HG02852 (cell line): Measurements from ENCODE around the gene CAPN2.
A peak's percentile ranks its signal among the peaks of the same experiment; 100 is the strongest.
"Not testable (repeated sequence)": the region's sequence is repeated elsewhere in the genome, so short reads cannot be mapped to it uniquely, and the experiment has no call there.

Experiments
- ATAC-seq: cut with Tn5 transposase; IDR thresholded peaks from one replicate; pipeline ENCODE4 v1.9.1; 2021; ENCODE audit warnings: mild to moderate bottlenecking, moderate library complexity; ENCODE audit not compliant: unreplicated experiment

CAPN2 gene

DNA sequence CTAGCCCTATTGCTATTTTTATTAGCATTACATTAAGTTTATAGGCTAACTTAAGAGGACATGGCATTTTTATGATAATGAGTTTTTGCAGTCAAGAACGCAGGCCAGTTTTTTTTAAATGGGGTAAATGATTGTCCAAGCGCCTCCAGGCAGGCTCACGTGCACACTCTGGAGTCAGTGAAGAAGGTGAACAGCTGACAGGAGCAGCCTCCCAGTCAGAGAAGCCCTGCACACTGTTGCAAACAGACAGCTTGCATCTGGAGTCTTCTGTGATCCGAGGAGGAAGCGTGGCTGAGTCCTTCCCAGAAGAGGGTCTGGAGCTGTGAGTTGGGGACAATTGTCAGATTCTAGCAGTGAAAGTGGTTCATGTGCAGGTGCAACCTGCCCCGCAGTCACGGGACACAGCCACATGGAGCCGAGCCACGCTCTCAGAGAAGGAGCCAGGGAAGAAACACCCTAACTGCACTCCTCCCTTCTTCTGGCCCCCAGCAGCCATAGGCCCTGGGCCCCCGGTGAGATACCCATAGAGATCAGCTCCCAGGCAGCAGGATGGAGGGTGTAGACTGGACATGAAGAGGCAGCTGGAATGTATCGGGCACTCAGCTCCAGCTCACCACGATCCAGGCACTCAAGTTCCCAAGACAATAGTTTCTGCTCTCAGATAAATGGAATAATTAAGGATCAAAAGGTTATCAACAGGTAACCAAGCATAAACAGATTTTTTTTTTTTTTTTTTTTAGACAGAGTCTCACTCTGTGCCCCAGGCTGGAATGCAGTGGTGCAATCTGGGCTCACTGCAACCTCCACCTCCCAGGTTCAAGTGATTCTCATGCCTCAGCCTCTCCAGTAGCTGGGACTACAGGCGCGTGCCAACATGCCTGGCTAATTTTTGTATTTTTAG is 26.4 kb downstream of the CAPN2 start:
- ATAC-seq: no peak

DNA sequence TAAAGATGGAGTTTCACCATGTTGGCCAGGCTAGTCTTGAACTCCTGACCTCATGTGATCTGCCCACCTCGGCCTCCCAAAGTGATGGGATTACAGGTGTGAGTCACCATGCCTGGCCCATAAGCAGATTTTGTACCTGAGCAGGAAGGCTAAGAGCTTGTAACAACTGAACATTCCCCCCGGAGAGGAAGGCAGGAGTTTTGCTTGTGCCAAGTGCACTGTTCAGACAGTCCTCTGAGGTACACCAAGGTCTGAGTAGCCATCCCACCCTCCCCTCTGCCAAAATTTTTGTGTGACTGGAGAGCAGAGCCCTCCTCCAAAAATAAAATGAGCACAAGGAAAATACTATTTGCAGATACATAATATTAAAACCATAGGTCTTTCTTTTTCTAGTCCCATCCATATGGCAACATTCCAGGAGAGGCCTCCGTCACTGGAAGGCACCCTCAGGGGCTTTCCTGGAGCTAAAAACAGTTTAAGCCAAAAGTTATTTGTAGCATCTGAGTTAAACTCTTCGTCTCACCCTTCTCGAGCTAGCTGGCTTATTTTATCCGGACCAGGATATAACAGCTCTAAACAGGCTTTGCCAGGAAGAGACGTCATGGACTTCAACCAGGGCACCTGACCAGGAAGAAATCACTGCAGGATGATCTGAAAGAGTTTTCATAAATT is 27.2 kb downstream of the CAPN2 start:
- ATAC-seq: no peak

DNA sequence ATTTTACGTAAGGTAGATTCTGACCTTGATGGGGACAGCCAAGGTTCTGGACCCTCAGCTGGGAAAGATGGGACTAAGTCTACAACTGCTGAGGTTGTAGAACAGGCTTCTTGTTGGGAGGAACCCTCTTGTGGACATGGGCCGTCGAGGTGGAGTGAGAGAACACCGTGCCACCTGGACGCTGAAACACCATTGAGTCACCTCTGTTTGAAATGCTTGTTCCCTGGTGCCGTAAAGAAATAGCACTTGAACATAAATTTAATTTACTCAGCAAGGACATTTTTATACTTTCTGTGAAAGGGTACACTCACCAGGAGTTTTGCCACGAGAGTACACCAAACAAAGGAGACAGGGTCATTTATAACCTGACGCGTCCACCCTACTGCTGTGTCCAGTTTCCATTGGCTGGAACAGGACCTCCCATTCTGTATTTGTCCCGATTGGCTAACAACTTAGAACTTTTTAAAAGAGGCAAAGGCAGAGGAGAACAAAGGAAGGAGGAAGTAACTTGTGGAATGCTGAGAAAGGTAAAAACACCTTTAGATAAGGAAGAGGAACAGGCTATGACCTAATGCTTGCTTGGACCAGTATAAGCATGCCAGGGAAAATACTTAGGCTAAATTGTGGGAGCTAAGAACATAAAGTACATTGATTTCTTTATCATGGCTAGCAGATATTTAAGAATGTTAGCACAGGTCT is 27.8 kb downstream of the CAPN2 start:
- ATAC-seq: not testable (repeated sequence)

DNA sequence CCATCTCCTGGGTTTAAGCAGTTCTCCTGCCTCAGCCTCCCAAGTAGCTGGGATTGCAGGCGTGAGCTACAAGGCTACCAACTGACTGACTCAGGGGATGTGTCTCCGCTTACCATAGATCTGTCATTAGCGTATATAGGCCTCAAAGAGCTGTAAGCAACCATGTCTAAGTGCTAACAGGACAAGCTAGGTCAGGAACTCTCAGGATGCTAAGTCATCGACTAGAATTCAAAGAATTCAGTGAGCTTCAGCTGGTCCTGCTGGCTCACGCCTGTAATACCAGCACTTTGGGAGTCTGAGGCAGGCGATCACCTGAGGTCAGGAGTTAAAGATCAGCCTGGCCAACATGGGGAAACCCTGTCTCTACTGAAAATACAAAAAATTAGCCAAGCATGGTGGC is 29.5 kb downstream of the CAPN2 start:
- no peak for ATAC-seq

DNA sequence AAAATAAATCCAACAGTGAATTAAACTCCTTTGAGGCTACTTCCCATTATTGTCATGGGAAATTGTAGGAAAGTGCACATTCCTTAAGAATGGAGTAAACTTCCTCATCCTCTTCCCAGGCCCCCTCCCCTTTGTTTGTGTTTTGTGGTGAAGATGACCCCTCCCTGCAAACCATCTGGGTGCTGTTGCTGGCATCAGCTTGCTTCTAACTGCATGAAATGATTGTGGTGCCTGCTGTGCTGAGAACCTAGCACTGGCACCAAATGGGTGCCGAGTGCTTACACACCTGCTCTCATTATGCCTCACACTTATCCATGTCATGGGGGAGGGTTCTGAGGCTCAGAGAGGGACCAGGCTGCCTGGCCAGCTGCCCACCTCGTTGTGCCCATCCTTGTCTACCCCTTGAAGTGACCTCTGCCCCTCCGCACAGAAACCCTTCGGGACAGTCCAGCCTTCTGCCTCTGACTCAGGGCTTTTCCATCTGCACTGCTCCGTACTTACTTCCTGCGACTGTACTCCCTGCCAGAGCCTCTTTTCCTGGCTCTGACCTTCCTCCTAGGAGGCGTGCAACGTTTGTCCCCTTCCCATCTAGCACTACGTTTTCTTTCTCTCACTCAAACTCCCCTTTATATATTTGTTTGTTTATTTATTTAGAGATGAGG is 30.6 kb downstream of the CAPN2 start:
- ATAC-seq: no peak

DNA sequence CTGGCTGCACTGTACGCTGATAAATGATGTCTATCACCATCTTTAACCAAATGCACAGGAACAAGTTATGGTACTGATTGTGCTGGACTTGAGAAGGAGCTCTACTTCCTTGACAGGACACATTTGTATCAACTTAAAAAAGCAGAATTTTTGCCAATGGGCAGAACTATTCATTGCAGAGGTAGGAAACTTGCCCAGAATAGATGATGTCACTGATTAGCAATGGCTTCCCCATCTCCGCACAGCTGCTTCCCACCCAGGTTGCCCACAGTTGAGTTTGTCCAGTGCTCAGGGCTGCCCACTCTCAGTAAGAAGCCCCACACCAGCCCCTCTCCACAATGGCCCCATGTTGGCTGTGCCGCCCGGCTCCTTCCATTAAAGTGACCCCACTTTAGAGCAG is 33.4 kb downstream of the CAPN2 start:
- no peak for ATAC-seq

DNA sequence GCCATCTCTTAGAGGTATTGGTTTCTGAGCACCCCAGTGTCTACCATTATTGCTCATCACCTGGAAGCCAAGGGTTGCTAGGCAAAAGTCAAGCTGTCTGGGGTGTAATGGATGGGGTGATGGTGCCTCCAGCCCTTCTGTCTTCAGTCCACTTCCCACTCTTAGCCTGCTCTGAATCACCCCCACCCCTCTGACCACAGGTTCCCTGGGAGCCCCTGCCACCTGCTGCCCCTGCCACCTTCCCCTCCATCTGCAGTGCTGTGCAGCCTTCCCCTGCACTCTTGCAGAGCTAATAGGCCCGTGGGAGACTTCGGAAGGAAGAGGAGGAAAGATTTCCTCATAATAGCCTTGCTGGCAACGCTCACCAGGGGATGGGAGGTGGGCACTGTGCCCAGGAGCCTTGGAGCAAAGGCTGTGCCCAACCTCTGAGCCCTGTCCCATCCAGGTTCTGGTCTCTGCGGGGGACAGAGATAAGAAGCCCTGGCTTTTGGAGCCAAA is 35.5 kb downstream of the CAPN2 start:
- ATAC-seq: peak; percentile 22

DNA sequence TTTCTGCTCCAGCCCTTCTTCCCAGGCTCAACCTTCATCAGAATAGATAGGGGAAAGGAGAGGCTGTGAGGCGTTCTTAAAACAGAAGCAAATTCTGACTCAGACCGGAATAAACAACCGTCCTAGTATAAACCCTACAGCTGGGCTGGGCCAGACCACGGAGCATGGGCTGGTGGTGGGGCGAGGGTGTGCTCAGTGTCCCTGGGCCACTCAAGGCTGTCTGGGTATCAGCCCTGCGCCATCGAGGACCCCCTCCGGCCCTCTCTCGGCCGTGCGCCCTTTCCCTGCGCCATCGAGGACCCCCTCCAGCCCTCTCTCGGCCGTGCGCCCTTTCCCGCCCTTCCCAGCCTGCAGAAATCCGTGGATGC is 36.0 kb downstream of the CAPN2 start:
- peak; percentile 70 for ATAC-seq

DNA sequence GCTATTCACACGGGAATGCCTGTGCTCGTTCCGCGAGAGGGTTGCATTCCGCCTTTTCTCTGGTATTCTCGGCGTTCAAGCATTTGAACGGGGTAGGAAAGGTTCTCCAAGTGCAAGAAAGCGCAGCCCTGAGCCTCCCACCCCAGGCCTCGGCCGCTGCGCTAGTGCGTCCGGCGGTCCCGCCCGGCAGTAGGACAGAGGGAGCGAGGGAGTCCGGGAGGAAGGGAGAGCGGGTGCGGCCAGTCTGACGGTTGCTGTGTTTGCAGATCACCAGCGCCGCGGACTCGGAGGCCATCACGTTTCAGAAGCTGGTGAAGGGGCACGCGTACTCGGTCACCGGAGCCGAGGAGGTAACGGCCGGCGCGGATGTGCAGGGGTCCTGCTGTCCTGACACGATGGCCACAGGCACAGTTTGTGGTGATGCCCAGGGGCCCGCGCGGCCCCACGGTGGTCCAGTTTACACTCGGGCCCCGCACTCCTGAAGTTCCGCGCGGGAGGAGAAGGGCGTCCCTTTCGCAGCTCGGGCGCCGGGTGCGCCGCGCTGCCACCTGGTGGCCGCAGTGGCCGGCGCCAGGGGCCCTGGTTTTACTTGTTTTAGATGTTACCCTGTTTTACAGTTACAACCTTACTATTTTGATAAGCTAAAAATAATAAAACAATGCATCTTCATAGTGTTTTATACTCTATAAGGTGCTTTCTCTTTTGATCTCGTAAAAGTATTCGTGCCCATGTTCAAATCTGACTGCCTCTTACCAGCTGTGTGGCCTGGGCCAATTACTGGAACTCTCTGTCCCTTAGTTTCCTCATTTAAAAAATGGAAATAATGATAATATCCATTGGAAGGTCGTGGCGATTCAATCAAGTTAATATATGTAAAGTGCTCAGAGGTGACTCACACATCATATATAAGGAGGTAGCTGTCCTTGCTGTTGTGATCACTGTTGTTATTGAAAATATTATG is 36.7 kb downstream of the CAPN2 start:
- peak; percentile 65 for ATAC-seq

DNA sequence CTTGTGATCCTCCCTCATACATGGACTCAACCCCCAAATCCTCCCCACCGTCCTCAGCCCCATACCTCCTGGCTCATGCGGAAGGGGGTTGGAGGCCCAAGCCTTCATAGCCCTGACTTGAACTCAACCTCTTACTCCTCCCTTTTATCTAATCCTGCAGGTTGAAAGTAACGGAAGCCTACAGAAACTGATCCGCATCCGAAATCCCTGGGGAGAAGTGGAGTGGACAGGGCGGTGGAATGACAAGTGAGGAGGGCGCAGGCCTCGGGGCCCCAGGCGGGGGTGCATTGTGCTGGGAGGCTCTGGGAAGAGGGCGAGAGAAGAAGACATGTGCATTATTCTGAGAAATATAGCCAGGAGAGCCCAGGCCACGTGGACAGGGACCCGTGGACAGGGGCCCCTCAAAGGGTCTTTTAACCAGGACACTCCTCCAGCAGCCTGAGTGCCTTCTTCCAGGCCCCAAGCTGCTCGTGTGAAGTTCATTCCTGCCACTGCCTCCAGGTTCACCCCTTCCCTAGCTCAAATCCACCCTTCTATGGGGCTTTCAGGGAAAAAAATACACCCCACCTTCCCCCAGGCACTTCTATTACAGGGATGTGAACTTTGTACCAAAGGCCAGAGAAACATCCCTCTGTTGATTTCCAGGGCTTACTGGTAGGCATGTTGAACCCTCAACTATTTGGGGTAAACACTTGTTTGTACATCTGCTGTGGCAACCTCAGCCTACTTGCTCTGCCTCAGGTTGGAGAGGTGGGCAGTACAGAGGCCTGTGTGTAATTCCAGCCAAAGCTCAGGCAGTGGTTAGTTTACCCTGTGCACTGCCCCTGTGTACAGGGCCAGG is 38.6 kb downstream of the CAPN2 start:
- ATAC-seq: no peak

DNA sequence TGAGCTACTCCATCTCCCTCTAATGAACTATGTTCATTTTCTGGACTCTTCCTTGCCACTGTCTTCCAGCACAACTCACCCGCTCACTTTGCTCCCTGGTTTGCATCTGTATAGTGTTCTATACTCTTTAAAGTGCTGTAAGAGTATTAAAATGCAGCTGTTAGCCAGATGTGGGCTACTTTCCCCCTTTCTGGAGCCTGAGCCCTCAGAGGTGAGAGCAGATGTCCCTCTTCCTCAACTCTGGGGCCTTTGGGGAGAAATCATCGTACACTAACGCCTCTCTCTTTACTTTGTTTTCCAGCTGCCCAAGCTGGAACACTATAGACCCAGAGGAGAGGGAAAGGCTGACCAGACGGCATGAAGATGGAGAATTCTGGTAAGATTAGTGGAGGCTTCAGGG is 39.4 kb downstream of the CAPN2 start:
- ATAC-seq: no peak

DNA sequence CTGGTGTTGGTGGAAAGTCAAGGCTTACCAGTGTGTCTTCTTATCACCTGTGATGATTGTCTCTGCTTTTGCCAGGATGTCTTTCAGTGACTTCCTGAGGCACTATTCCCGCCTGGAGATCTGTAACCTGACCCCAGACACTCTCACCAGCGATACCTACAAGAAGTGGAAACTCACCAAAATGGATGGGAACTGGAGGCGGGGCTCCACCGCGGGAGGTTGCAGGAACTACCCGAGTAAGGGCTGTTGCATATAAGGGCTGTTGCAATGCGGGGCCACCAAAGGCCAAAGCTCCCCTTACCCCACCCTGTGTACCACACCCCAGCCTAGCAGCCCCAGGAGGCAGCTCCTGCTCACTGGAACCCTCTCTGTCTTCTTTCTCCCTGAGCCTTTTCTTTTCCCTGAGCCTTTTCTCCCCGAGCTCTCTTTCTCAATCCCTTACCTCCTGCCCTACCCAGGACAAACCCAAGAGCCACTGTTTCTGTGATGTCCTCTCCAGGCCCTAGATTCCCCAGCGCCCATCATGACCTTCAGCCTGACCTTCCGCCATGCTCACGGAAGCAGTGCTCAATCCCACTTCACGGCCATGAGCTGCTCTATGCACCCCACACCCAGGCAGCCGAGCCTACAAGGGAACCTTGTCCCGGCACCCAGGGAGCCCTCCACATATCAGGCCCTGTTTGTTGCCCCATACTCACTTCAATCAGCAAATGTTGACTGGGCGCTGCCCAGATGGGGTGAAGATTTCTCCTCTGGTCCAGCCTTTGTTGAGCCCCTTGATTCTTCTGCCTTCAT is 40.6 kb downstream of the CAPN2 start:
- ATAC-seq: no peak

DNA sequence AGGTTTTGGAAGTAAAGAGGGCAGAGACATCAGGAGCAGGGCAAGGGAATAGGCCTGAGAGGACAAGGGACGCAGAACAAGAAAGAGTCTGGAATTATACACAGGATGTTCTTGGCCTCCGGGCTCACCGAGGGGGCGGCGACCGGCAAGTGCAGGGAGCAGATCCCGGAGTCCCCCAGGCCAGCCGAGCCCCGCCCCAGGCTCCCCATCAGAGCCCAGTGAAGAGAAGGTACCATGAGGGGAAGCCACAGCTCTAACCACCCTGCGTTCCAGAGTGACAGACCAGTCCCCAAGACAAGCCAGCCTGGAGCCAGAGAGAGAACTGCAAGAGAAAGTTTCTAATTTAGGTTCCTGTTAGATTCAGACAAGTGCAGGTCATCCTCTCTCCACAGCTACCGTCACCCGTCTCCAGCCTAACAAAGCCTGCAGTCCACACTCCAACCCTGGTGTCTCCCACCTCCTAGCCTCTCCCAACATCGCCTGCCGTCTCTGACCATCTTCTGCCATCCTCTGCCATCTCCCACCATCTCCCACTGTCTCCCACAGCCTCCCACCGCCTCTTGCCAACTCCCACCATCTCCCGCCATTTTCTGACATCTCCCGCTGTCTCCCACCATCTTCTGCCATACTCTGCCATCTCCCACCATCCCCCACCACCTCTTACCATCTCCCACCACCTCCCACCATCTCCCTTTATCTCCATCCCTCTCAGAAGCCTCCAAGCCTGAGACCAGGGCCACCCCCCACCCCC is 42.5 kb downstream of the CAPN2 start:
- no peak for ATAC-seq

DNA sequence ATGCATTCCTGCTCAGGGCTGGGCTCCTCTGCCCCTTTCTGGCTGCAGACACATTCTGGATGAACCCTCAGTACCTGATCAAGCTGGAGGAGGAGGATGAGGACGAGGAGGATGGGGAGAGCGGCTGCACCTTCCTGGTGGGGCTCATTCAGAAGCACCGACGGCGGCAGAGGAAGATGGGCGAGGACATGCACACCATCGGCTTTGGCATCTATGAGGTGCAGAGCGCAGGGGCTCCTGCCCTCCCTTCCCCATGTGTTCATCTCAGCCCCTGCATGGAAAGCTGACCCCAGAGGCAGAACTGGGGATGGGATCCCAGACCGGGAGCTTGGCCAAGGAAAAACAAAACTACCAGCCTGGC is 43.1 kb downstream of the CAPN2 start:
- ATAC-seq: no peak

DNA sequence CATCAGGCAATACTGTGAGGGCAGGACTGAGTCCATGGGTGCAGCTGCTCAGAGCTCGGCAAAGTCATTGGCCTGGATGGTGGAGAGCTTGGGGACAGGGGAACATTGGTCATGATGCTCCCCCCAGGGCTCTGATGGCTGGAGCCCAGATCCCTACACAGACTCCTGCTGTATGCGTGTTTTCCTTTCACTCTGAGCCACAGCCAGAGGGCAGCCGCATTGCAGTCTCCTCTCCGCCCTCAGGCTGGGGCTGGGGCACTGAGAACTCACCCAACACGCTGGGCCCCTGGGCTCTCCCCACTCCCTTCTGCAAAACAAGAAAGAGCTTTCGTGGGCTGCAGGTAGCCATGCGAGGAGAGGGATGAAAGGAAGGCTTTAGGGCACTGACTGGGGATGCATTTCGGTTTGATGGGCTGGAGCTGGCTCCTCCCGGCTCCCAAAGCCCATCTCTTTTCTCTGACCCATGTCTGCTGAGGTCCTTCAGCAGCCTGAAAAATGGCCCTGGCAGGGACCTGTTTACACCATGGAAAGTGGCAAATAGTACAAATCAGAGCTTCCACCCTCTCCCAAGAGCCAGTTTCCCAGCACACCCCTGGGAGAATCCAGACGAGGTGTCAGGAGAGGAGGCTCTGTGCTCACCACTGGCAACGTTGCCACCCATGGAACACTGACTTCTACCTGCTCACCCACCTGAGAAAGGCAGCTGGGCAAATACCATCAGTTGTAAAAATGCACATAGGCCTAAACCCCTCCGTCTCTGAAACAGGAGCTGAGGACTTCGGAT is 43.8 kb downstream of the CAPN2 start:
- no peak for ATAC-seq

DNA sequence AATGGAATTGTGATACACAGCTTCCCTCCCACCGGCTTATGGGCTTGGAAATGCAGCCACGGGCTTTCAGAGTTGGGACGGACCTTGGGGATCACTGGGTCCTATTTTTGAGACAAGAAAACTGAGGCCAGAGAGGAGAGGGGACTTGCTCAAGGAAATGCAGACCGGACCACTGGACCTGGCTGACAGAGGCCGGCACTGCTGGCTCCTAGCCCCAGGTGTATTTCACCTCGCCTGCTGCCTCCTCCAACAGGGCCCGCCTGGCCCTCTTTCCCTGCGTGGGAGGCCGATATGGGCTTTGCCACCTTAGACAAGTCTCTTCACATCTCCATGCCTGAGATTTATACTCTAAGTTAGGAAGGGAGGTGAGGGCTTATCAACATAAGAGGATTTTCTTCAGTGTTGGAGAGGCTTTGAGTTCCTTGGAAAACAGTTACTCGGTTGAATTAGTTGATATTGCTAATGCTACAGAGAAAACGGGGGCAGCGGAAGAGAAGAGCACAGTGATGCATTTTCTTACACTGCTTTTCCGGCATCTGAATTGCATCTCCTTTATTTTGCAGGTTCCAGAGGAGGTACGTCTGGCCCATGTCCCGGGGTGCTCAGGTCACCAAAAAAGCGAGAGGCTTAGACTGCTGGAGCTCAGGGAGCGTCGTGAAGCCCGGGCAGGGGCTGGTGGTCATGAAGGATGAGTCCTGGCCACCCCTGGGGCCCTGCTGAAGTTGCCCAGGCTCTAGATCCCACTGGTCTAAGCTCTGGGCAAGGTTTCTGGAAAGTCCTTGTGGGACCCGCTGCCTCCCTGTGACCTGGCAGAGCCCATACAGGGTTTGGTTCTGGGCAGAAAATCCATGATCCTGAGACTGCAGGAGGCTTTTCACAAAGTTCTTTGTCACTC is 44.7 kb downstream of the CAPN2 start:
- no peak for ATAC-seq
